Gastroesophageal sphincter (tissue), 4 donors: ENCODE results near the gene CAMKK1. TPM values are rescaled to one million over a fixed set of nuclear protein-coding genes. Genes with fewer than 3 reads are reported as not detected.

Experiments
- ATAC-seq: fragments of 150-250 bp; one replicate; pipeline ENCODE4 v1.9.1; 2016; ENCODE audit warnings: mild to moderate bottlenecking, moderate library complexity
- H3K27ac ChIP-seq, 4 donors: fragments of 200-600 bp; sonication (generic) in 3 of 4; 1 replicate in 3 of 4; 2 replicates in 1 of 4; pipeline ENCODE4 v1.5.1; 2016 to 2019
- H3K27me3 ChIP-seq: fragments of 200-600 bp; sonication (generic); one replicate; pipeline ENCODE4 v1.5.1; 2019
- H3K36me3 ChIP-seq, 2 donors: fragments of 200-600 bp; sonication (generic); one replicate each; pipeline ENCODE4 v1.5.1; 2019; ENCODE audit warnings: control low read depth in 1 of 2
- H3K4me1 ChIP-seq, 3 donors: fragments of 200-600 bp; sonication (generic); 1 replicate in 2 of 3; 2 replicates in 1 of 3; pipeline ENCODE4 v1.5.1; 2016 to 2019; ENCODE audit warnings: control low read depth in 2 of 3
- H3K4me3 ChIP-seq, 2 donors: fragments of 200-600 bp; sonication (generic); one replicate each; pipeline ENCODE4 v1.5.1; 2019; ENCODE audit warnings: mild to moderate bottlenecking in 1 of 2, moderate library complexity in 1 of 2
- H3K9me3 ChIP-seq, 3 donors: fragments of 200-600 bp; sonication (generic); one replicate each; pipeline ENCODE4 v1.5.1; 2017 to 2019; ENCODE audit warnings: control low read depth in 2 of 3
- EP300 ChIP-seq: sonication (generic); formaldehyde crosslinking; IDR thresholded peaks from one replicate; pipeline ENCODE4 v1.6.1; 2017; ENCODE audit warnings: antibody characterized with exemption, mild to moderate bottlenecking
- POLR2A ChIP-seq, 2 donors: fragments of 450-650 bp; IDR thresholded peaks; one replicate each; pipeline ENCODE4 v1.6.1; 2017; ENCODE audit warnings: antibody characterized with exemption in 2 of 2, mild to moderate bottlenecking in 2 of 2, moderate library complexity in 1 of 2
- POLR2AphosphoS5 ChIP-seq: sonication (generic); formaldehyde crosslinking; IDR thresholded peaks from one replicate; pipeline ENCODE4 v1.6.1; 2017; ENCODE audit warnings: antibody characterized with exemption
- WGBS, 2 donors: methylation state at CpG; one replicate each; pipeline ENCODE4 v1.1.5; 2018; ENCODE audit warnings: low coverage in 1 of 2; 5-methylcytosine and 5-hydroxymethylcytosine counted together
- total RNA-seq, 4 donors: library from RNA; depleted of rRNA; stranded (reverse); fragments of >200 nt; gene quantifications; one replicate each; pipeline ENCODE4 v1.1.0, GENCODE V29; 2016
- TF ChIP-seq, protein P1 (sequence below), 4 experiments: fragments of 200-600 bp in 2 of 4; fragments of 450-650 bp in 2 of 4; sonication (generic) in 1 of 4; IDR thresholded peaks; one replicate each; pipeline ENCODE4 v1.5.1; 2017 to 2019; ENCODE audit warnings: antibody characterized with exemption in 4 of 4, mild to moderate bottlenecking in 2 of 4, moderate library complexity in 2 of 4

Gene CAMKK1
- total RNA-seq, 4 donors from 2014 or later, result 3.4 to 7.1 (median 3.8) TPM

DNA sequence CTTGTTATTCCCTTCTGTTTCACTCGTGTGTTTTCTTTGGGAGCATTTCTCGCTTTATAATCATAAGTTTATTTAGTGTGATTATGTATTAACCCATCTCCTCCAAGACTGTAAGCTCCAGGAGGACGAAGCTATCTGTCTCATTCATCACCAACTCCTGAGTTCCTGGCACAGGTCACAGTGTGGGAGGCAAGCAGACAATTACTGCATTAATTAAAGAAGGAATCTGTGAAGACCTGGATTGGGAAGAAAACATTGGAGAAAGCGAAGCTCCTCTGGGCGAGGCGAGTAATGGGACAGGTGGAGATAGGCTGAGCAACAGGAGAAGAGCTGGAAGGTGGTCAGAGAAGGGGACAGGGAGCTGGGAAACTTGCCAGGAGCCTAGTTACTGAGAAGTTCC lies 7.8 kb upstream of the CAMKK1 start:
- no peak overlapping the region for H3K27ac ChIP-seq
- TF ChIP-seq EP300, result no peak
- TF ChIP-seq, protein P1, sequence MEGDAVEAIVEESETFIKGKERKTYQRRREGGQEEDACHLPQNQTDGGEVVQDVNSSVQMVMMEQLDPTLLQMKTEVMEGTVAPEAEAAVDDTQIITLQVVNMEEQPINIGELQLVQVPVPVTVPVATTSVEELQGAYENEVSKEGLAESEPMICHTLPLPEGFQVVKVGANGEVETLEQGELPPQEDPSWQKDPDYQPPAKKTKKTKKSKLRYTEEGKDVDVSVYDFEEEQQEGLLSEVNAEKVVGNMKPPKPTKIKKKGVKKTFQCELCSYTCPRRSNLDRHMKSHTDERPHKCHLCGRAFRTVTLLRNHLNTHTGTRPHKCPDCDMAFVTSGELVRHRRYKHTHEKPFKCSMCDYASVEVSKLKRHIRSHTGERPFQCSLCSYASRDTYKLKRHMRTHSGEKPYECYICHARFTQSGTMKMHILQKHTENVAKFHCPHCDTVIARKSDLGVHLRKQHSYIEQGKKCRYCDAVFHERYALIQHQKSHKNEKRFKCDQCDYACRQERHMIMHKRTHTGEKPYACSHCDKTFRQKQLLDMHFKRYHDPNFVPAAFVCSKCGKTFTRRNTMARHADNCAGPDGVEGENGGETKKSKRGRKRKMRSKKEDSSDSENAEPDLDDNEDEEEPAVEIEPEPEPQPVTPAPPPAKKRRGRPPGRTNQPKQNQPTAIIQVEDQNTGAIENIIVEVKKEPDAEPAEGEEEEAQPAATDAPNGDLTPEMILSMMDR (IDR thresholded peaks at IDR 0.05), result no peak
- no peak for TF ChIP-seq POLR2AphosphoS5
- TF ChIP-seq POLR2A (IDR thresholded peaks at IDR 0.05), result no peak
- 56 to 75% methylated on average over 5 to 6 of the region's 6 CpGs for WGBS, 2 donors

DNA sequence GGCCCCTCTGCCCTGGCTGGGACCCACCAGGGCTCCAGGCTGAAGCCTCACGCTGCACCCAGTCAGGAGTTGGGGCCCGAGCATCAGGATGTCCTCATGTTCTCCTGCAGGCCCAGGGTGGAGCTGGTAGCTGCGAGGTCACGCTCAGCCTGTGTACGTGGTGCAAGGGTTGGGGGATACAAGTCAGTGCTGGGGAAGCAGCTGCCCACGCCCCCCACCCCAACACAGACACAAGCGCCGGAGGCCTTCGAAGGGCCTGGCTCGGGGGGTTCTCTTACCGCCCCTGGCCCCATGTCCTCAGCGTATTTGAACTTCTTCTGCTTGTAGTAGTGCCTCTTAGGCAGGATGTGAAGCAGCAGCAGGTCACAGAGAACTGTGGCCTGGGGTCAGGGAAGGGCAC lies 4.9 kb upstream of the CAMKK1 start:
- Histone ChIP-seq H3K4me3 (no peak overlapping the region), H3K4me1 (peaks cover 0 to 37% (median 7%) of the 10 kb centered on the region in 3 donors), H3K36me3 (no peaks in the 10 kb centered on the region), H3K27me3 (no peaks in the 10 kb centered on the region), H3K27ac (no peak overlapping the region), H3K9me3 (no peaks in the 10 kb centered on the region)
- ATAC-seq, result no peak
- WGBS, 2 donors, result no CpG with 5 or more reads among the region's 12 CpGs
- no peak for TF ChIP-seq POLR2AphosphoS5
- TF ChIP-seq, protein P1 (IDR thresholded peaks at IDR 0.05), result no peak
- TF ChIP-seq EP300, result no peak
- TF ChIP-seq POLR2A (IDR thresholded peaks at IDR 0.05), result no peak

More for the DNA sequence above, 7.8 kb upstream of the CAMKK1 start:
- Histone ChIP-seq H3K9me3 (no peaks in the 10 kb centered on the region), H3K27me3 (no peaks in the 10 kb centered on the region), H3K4me3 (no peak overlapping the region), H3K4me1 (peaks cover 0 to 11% (median 0%) of the 10 kb centered on the region in 3 donors), H3K36me3 (no peaks in the 10 kb centered on the region)
- no peak for ATAC-seq

- 60 to 81% methylated on average over 2 to 4 of the region's 6 CpGs for WGBS, 2 donors
- H3K27me3 ChIP-seq, result no peaks in the 10 kb centered on the region
- peaks cover 0 to 45% (median 11%) of the 10 kb centered on the region in 3 donors for H3K4me1 ChIP-seq
- TF ChIP-seq, protein P1 (IDR thresholded peaks at IDR 0.05), result no peak
- TF ChIP-seq POLR2A (IDR thresholded peaks at IDR 0.05) (no peak), EP300 (no peak), POLR2AphosphoS5 (no peak)
- ATAC-seq, result no peak
- no peak overlapping the region for H3K4me3 ChIP-seq
- peak overlapping the region in 2 of 4 donors; percentile 21 to 90 for H3K27ac ChIP-seq
- H3K9me3 ChIP-seq, result no peaks in the 10 kb centered on the region
- no peaks in the 10 kb centered on the region for H3K36me3 ChIP-seq
Measured at GRCh38 chr17:3896968-3897235, 4.0 kb upstream of the CAMKK1 start.

GRCh38 chr17:3896108-3896967 lies 3.5 kb upstream of the CAMKK1 start:
- H3K27me3 ChIP-seq, result no peaks in the 10 kb centered on the region
- TF ChIP-seq POLR2A (IDR thresholded peaks at IDR 0.05), result no peak
- TF ChIP-seq, protein P1 (IDR thresholded peaks at IDR 0.05), result no peak
- TF ChIP-seq EP300, result no peak
- no peak for TF ChIP-seq POLR2AphosphoS5
- WGBS, 2 donors, result 54 to 100% methylated on average over 1 to 3 of the region's 15 CpGs
- H3K27ac ChIP-seq, result peak overlapping the region in 3 of 4 donors; percentile 21 to 90 (median 42)
- H3K9me3 ChIP-seq, result no peaks in the 10 kb centered on the region
- no peak for ATAC-seq
- H3K4me3 ChIP-seq, result no peak overlapping the region
- H3K36me3 ChIP-seq, result no peaks in the 10 kb centered on the region
- H3K4me1 ChIP-seq, result peaks cover 0 to 51% (median 16%) of the 10 kb centered on the region in 3 donors

DNA sequence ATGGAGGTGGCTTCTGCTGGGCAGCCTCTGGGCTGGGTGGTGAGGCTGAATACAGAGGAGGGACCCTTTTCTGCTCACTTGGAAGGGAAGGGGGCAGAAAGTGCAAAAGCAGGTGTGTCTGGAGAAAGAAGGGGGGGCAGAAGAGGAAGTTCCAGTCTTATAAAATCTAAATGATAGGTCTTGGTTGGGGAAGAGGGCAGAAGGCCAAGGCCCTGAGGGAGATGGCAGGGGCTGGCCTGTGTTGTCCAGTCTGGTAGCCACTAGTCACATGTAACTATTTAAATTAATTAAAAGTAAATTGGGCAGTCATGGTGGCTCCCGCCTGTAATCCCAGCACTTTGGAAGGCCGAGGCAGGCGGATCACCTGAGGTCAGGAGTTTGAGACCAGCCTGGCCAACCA lies 2.5 kb upstream of the CAMKK1 start:
- 96 to 100% methylated on average over 3 of the region's 3 CpGs for WGBS, 2 donors
- Histone ChIP-seq H3K9me3 (no peaks in the 10 kb centered on the region), H3K27me3 (no peaks in the 10 kb centered on the region), H3K4me1 (peaks cover 0 to 60% (median 22%) of the 10 kb centered on the region in 3 donors), H3K27ac (peak overlapping the region in 3 of 4 donors; percentile 48 to 90 (median 82)), H3K36me3 (no peaks in the 10 kb centered on the region), H3K4me3 (no peak overlapping the region)
- TF ChIP-seq EP300, result no peak
- no peak for TF ChIP-seq POLR2AphosphoS5
- no peak for TF ChIP-seq POLR2A (IDR thresholded peaks at IDR 0.05)
- TF ChIP-seq, protein P1 (IDR thresholded peaks at IDR 0.05), result no peak
- ATAC-seq, result no peak
